GM18498 (cell line): Measurements from ENCODE around the gene TDRD3.

Experiments
- ATAC-seq: cut with Tn5 transposase; IDR thresholded peaks from one replicate; pipeline ENCODE4 v1.9.1; 2021; ENCODE audit warnings: mild to moderate bottlenecking, moderate library complexity; ENCODE audit not compliant: unreplicated experiment

Gene TDRD3

DNA sequence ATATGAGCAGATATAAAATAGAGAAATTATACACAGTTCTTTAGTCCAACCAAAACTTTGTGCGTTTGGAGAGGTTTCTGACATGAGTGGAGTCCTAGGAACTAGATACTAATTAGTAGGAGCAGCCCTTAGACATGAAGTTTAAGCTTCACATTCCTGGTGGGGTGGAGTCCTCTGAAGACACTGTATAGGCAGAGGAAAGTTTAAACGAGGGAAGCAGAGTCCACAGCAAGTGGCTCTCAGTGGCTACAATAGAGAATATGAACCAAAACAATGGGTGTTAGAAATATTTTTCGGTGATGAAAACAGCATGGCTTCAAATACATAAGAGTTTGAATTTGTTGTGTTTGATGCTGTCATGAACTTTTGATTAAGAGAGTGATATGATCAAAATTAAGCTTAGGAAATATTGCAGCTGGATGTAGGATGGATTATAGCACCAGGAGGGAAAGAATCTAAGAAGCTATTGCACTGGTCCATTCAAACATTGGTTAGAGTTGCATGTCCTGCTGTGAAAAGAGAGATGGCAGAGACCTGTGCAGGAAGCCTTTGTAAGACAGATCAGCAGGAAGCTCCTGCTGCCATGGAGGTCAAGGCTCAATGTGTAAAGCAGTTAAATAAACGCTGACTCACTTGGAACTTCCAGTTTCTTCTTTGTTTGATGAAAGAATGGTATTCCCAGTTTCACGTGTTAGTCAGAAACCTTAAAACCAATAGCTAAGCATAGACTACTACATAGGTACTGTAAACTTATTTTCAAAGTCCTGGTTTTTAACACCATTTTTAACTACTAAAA, 175.2 kb downstream of the TDRD3 start:
- no peak for ATAC-seq

DNA sequence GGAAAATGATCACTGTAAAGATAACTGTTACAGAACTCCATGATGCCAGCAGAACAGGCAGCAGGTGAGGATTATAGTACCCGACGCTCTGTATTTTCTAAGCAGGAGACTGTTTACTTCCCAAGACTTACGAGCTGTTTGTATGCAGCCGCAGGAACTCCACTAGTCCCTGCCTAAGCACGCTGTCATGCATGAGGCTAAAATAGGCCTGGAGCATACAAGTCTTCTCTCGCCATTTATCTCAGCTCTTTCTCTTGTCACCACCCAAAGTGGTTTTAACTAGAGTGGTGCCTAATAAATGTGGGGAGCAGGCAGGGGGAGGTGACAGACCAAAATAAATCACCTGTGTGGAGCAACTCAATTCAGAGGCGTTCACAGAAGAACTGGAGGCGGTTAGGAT, 175.8 kb downstream of the TDRD3 start:
- no peak for ATAC-seq

DNA sequence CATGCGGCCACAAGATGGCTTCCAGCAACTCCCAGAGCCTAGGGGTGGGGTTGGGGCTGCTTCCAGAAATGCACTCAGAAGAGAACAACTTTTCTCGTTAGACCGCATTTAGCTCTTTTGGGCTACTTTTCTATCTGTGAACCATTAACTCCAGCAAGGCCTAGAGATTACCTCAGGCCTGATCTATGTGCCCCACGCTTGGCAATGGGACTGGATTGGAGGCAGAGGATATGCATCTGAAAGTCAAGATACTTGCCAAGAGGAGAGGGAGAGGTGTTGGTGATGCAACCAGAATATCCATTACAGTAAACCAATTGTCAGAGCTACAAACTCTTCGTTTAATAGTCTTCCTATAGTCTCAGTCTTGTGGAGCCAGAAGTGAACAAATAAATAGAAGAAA, 177.7 kb downstream of the TDRD3 start:
- no peak for ATAC-seq

DNA sequence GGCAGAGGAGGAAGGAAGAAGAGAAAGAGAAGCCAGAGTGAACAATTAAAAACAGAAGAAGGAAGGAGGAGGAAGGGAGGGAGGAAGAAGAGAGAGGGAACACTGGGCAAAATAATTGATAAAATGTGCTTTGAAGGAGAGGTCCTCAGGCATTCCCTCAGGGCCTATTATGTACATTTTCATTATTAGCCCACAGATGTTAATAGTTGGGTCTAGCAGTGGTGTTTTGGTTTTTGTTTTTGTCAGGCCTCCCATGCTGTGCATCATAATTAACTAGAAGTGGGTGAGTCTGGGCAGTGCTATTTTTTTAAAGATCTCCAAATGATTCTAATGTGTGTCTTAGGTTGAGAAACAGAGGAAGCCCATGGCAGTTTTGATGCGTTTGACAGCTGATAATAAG, 178.1 kb downstream of the TDRD3 start:
- ATAC-seq: no peak

DNA sequence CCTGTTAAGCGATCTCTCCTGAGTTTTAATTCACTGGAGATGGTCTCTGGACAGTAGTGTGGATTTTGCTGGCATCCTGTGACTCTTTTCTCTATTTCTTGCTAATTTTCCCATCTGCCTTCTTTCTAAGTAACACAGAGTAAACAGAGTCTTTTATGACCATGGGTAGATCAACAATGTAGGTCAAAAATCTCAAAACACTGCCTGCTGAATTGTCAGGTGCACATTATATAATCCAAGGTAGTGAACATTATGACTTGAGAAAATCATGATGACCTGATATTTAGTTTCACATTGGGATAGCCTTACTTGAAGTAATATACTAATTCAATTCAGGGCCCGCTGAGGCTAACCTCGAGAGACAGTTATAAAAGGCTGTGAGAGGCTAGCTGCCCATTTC, 180.7 kb downstream of the TDRD3 start:
- ATAC-seq: no peak

DNA sequence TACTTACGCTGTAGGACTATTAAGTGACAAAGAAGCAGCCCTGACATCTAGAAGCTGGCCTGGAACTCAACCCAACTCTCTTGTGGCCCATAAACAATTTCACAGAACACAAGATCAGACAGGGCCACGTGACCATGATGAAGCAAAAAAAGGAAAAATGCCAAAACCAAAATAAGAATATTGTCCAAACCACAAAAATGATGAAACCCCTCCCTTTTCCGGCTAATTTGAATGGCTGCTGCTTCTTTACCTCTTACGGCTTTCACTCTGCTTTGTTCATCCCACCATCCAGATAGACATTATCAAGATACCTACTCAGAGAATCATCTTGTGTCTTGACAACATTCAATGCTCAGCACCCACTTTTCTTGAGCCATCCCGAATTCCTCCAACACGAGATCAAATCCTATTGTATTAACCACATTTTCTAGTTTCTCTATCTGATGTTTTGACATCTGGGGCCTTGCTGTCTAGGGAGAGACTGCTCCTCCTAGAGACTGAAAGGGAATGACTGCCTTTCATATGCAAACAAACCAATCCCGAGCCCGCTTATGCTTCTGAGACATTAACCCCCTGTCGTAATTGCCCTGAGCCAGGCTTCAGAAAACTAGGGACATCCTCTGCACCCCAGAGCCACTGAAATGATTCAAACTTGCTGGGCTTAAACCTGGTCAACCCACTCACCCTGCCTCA, 186.3 kb downstream of the TDRD3 start:
- no peak for ATAC-seq

DNA sequence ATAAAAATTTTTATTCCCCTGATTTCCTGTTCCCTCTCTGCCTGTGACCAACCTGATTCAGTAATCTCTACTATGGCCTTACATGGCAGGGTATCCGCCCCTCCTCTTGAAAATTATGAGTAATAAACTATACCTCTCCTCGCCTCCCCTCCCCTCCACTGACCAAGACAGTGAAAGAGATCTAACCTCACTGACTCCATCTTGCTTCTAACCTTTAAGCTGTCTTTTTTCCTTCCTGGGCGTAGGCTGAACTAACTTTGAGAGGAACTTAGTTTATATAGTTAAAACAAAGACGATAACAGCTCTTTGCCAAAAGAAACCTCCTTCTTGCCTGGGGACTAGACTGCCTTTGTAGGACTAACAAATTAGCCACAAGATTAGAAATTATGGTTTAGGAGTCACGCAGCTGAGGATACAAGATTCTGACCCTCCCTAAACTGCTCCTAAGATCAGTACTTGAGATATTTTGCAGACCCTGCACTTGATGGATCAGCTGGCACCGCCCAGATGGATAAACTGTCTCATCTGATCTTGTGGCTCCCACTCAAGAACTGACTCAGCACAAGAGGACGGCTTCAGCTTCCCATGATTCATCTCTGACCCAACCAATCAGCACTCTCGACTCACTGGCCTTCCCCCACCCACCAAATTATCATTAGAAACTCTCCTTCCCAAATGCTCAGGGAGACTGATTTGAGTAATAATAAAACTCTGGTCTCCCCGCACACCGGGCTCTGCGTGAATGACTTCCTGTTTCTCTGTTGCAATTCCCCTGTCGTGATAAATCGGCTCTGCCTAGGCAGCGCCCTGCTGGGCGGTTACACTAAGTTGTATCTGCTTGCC, 187.1 kb downstream of the TDRD3 start:
- no peak for ATAC-seq

DNA sequence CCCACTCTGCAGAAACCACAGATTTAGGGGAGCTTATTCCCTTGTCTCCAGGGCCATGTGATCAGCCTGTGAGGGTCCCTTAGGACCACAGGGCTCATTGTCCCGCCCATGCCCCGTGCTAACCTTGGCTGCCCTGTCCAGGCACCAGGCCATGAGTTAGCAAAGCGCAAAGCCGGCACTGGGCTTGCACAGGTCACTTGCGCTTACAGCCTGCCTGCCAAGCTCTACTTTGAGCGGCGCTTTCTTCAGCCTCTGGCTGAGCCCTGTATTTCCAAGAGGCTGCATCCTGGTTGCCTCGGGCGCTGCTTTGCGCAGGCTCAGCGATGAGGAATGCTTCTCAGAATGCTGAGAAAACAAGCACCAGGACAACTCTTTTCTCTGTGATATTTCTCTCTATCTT, 188.0 kb downstream of the TDRD3 start:
- no peak for ATAC-seq

DNA sequence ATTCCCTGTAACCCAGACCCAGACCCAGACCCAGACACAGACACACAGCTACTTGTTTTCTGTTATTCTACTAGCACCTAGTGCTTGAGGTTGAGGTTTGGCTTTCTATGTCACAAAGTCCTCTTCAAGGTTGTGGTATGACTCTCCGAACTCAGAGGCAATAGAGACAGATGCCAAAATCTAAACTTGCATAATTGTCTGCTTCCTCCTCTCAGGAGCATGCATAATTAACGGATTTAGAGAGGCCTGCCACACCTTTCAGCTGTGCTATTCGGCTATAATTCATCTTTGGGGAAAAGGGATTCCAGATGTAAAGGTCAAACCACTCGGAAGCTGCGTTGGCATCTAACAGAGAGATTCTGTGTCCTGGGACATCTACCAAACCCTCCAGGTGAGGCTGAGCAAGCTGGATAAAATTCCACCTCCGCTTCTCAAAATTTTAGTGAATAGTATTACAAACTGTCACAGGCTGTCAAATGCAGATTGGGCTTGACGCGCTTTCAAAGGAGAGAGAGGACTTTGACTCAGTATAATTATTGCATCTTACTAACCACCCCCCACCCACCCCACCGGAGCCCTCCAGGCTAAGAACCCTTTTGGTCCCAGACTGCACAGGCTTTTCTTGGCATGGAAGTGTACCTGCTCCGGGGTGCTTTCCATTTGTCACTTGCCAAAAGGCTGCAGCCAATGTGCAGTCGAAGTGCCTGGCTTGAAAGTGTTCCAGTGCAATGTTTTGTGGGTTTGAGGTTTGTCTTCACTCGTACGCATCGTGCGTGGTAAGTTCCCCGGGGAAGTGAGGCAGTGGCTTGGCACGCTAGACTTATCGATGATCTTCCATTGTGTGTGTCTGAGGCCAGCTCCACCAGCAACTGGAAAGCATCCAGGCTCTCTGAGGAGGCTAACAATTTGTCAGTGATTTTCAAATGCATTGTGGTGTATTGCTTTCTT, 194.1 kb downstream of the TDRD3 start:
- ATAC-seq: peak; percentile 65

DNA sequence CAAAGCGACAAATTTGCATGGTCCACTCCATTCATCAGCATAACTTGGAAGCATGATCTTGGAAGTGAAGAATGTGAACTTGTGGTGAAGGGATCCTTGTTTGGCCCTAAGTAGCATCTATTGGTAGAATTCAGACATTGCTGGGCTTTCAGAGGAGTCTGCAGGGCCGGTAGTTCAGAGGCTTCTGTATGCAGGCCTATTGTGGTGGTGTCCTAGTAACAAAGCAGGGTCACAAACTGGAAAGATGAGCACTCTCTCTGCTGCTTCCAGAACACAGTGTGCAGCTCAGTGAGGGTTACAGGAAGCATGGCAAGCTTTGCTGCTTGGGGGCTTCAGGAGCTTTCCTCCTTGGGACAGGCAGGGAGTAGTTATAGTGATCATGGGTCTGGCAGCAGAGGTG, 206.0 kb downstream of the TDRD3 start:
- no peak for ATAC-seq

DNA sequence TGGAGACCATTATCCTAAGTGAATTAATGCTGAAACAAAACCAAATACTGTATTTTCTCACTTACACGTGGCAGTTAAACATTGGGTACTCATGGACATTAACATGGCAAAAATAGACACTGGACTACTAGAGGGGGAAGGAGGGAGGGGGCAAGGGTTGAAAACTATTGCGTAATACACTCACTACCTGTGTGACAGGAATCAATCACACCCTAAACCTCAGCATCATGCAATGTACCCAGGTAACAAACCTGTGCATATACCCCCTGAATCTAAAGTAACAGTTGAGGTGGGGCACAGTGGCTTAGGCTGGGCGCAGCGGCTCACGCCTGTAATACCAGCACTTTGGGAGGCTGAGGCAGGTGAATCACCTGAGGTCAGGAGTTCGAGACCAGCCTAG, 207.0 kb downstream of the TDRD3 start:
- no peak for ATAC-seq

DNA sequence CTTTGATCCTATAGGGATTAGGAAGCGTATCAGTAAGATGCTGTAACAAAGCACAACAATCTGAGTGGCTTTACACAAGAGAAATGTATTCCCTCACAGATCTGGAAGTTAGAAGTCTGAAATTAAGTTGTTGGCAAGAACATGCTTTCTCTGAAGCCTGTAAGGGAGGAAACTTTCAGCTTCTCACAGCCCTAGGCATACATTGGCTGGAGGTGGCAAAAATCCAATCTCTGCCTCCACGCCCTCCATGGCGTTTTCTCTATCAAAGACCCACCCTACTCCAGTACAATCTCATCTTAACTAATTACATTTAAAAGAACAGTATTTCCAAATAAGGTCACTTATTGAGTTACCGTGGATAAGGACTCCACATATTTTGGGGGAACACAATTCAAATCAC, 211.9 kb downstream of the TDRD3 start:
- no peak for ATAC-seq

DNA sequence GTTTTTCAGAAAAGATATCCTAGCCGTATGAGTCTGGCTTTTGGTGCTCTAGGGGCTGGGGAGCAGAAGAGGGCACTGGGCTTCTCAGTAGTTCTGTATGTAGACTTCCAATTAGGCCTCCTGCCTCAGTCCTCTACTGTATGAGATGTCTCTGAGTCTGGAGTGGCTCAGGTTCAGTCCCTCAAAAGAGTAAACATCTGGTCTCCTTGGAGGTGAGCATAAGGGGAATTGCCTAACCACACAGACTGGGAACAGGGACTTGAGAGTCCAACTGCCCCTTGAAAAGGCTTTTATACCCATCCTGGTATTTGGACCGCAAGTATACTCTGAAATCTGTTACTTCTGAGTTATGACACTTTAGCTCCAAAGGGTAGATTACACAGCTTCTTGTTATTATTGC, 214.5 kb downstream of the TDRD3 start:
- no peak for ATAC-seq

DNA sequence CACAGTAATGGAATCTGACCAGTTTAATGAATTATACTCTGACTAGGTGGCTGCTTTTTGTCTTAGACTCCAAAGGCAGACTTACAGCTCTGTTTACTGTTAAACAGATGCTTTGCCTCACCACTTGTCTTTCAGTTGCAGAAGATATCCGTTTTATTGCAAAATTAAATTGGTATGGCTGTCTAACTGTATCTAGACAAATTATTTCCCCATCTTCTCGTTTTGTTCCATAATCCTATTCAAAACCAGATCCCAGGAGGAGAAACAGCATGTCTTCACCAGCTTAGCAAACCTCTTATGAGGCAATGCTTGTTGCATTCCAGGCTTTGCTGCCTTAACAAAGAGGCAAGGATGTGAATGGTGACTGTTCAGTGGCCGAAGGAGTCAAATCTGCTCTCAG, 215.6 kb downstream of the TDRD3 start:
- no peak for ATAC-seq

DNA sequence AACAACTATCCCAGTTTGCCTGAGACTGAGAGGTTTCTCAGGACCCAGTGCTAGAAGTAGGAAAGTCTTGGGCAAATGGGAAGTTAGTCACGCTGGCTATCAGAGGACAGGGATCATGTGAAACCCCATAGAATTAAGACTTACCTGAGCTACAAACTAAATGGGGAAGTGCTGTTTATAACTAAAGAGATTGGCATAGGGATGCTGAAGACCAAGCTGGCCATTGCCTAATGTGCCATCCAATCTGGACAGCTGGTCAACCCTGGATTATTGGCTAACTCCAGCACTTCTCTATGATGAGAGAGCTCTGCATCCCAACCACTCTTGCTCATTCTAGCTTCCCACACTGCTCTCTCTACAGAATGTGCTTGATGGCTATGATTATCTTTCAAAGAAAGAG, 216.1 kb downstream of the TDRD3 start:
- no peak for ATAC-seq

DNA sequence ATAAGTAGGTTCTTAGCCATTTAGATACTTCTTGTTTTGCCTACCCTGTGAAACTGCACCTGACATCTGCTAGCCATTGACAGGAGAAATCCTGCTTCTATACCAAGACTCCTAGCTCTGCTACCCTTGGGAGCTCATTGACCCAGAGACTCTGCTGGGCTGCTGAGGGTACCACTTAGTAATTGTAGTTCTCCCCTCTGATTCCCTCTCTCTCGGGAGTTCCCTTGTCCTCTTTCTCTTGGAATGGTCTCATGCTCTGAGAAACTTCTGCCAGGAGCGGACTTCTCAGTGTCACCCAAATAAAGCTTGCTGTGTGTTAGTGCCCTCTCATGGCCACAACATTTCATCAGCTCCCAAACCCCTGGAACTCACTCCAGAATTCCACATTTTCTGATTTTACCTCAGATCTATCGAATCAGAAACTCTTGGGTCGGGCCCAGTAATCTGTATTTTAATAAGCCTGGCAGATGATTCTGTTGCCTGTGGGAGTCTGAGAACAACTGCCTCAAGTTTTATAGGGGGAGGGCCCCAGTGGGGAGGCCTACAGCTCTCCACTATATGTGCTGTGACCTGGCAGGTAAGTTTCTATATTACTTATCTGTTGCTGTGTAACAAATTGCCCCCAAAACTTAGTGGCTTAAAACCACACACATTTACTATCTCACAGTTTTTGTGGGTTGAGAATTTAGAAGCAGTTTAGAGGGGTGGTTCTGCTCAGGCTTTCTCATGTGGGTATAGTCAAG, 221.1 kb downstream of the TDRD3 start:
- no peak for ATAC-seq

DNA sequence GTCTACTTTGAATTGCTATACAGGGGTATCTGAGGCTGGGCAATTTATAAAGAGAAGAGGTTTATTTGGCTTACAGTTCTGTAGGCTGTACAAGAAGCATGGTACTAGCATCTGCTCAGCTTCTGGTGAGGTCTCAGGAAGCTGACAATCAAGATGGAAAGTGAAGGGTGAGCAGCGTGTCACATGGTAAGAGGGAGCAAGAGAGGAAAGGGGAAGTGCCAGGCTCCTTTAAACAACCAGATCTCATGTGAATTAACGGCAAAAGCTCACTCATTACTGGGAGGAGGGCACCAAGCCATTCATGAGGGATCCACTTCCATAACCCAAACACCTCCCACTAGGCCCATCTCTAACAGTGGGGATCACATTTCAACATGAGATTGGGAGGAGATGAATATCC, 222.4 kb downstream of the TDRD3 start:
- ATAC-seq: no peak

DNA sequence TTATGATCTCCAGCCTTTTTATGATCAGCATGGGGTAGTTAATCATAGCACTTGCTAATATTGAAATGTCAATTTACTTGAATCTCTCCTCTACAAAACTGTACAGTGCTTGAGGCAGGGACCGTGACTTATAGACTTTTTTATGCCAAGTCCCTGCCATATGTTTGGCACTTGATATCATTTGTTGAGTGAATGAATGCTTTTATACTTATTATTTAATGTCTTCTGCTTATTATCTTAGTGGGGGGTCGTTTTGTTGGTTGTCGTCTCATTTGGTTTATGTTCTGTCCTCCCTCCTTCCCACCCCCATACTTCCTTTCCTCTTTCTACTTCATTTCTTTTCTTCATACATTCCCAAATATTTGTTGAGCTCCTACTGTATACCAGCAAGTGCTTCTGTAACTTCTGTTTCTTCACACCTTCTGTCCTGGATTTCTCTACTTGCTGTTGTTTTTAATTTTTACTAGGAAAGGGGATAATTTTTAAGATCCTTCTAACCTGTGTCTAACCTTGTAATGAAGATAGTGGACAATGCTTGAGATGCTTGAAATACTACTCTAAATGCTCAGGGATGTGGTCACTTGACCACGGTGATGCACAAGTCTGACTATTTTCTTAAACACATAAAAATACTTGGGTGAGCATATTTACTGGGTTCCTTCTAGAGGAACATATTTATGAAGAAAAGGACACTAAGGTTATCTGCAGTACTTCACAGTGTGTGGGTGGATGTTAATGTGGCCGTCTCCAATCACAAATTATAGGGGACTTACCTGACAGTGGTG, 223.8 kb downstream of the TDRD3 start:
- no peak for ATAC-seq

DNA sequence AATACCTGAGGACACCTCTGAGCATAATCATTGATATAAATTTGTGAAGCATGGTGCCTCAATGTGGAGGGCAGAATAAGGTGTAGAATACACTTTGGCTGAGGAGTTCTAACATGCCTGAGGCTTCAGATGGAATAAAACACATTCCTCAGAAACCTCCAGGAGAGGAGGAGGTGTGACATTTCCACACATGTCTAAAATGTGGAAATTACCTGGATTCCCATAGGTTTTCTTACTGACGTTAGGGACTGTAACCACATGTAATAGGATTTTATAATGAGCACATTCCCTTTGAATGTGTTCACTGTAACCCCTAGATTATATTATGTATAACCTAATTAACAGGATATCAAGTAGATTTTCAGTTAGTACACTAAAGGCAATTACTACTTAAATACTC, 226.1 kb downstream of the TDRD3 start:
- no peak for ATAC-seq
